Gastroesophageal sphincter (tissue), 4 donors: ENCODE data around the gene MSX2. TPM values are rescaled to one million over a fixed set of nuclear protein-coding genes. Genes with fewer than 3 reads are reported as not detected.

Source experiments
- ATAC-seq: fragments of 150-250 bp; one replicate; pipeline ENCODE4 v1.9.1; 2016; ENCODE audit warnings: mild to moderate bottlenecking, moderate library complexity
- H3K27ac ChIP-seq, 4 donors: fragments of 200-600 bp; sonication (generic) in 3 of 4; 1 replicate in 3 of 4; 2 replicates in 1 of 4; pipeline ENCODE4 v1.5.1; 2016 to 2019
- H3K27me3 ChIP-seq: fragments of 200-600 bp; sonication (generic); one replicate; pipeline ENCODE4 v1.5.1; 2019
- H3K36me3 ChIP-seq, 2 donors: fragments of 200-600 bp; sonication (generic); one replicate each; pipeline ENCODE4 v1.5.1; 2019; ENCODE audit warnings: control low read depth in 1 of 2
- H3K4me1 ChIP-seq, 3 donors: fragments of 200-600 bp; sonication (generic); 1 replicate in 2 of 3; 2 replicates in 1 of 3; pipeline ENCODE4 v1.5.1; 2016 to 2019; ENCODE audit warnings: control low read depth in 2 of 3
- H3K4me3 ChIP-seq, 2 donors: fragments of 200-600 bp; sonication (generic); one replicate each; pipeline ENCODE4 v1.5.1; 2019; ENCODE audit warnings: mild to moderate bottlenecking in 1 of 2, moderate library complexity in 1 of 2
- H3K9me3 ChIP-seq, 3 donors: fragments of 200-600 bp; sonication (generic); one replicate each; pipeline ENCODE4 v1.5.1; 2017 to 2019; ENCODE audit warnings: control low read depth in 2 of 3
- CTCF ChIP-seq, 4 experiments: fragments of 200-600 bp in 2 of 4; fragments of 450-650 bp in 2 of 4; sonication (generic) in 1 of 4; IDR thresholded peaks; one replicate each; pipeline ENCODE4 v1.5.1; 2017 to 2019; ENCODE audit warnings: antibody characterized with exemption in 4 of 4, mild to moderate bottlenecking in 2 of 4, moderate library complexity in 2 of 4
- EP300 ChIP-seq: sonication (generic); formaldehyde crosslinking; IDR thresholded peaks from one replicate; pipeline ENCODE4 v1.6.1; 2017; ENCODE audit warnings: antibody characterized with exemption, mild to moderate bottlenecking
- POLR2A ChIP-seq, 2 donors: fragments of 450-650 bp; IDR thresholded peaks; one replicate each; pipeline ENCODE4 v1.6.1; 2017; ENCODE audit warnings: antibody characterized with exemption in 2 of 2, mild to moderate bottlenecking in 2 of 2, moderate library complexity in 1 of 2
- POLR2AphosphoS5 ChIP-seq: sonication (generic); formaldehyde crosslinking; IDR thresholded peaks from one replicate; pipeline ENCODE4 v1.6.1; 2017; ENCODE audit warnings: antibody characterized with exemption
- WGBS, 2 donors: methylation state at CpG; one replicate each; pipeline ENCODE4 v1.1.5; 2018; ENCODE audit warnings: low coverage in 1 of 2; 5-methylcytosine and 5-hydroxymethylcytosine counted together
- total RNA-seq, 4 donors: library from RNA; depleted of rRNA; stranded (reverse); fragments of >200 nt; gene quantifications; one replicate each; pipeline ENCODE4 v1.1.0, GENCODE V29; 2016

MSX2 gene
- total RNA-seq, 4 donors from 2014 or later = 0.81 to 2.6 (median 1.2) TPM

- TF ChIP-seq EP300 (no peak), CTCF (IDR thresholded peaks at IDR 0.05) (no peak), POLR2AphosphoS5 (no peak), POLR2A (IDR thresholded peaks at IDR 0.05) (no peak)
- 57 to 79% methylated on average over 7 to 11 of the region's 11 CpGs for WGBS, 2 donors
- peaks cover 0 to 14% of the 10 kb centered on the region in 2 donors for H3K36me3 ChIP-seq
- ATAC-seq = no peak
- H3K27ac ChIP-seq = no peak overlapping the region
- no peak overlapping the region for H3K4me3 ChIP-seq
- peaks cover 93% of the 10 kb centered on the region for H3K27me3 ChIP-seq
- H3K4me1 ChIP-seq = peaks cover 0 to 41% (median 0%) of the 10 kb centered on the region in 3 donors
- H3K9me3 ChIP-seq = no peaks in the 10 kb centered on the region
These were observed 3.7 kb downstream of the MSX2 start for GRCh38 chr5:174727794-174728680.

GRCh38 chr5:174729075-174729680, 4.8 kb downstream of the MSX2 start:
- peaks cover 0 to 14% of the 10 kb centered on the region in 2 donors for H3K36me3 ChIP-seq
- TF ChIP-seq POLR2A (IDR thresholded peaks at IDR 0.05) (no peak), EP300 (no peak), POLR2AphosphoS5 (no peak), CTCF (IDR thresholded peaks at IDR 0.05) (no peak)
- H3K27ac ChIP-seq = no peak overlapping the region
- peaks cover 0 to 31% (median 0%) of the 10 kb centered on the region in 3 donors for H3K4me1 ChIP-seq
- H3K27me3 ChIP-seq = peaks cover 94% of the 10 kb centered on the region
- WGBS, 2 donors = 61 to 81% methylated on average over 7 to 12 of the region's 18 CpGs
- no peak overlapping the region for H3K4me3 ChIP-seq
- ATAC-seq = no peak
- H3K9me3 ChIP-seq = no peaks in the 10 kb centered on the region

- peaks cover 0 to 14% of the 10 kb centered on the region in 2 donors for H3K36me3 ChIP-seq
- peaks cover 98% of the 10 kb centered on the region for H3K27me3 ChIP-seq
- no peaks in the 10 kb centered on the region for H3K9me3 ChIP-seq
- WGBS, 2 donors = 23 to 27% methylated on average over 3 to 18 of the region's 45 CpGs
- H3K4me1 ChIP-seq = peaks cover 0 to 23% (median 6%) of the 10 kb centered on the region in 3 donors
- ATAC-seq = no peak
- H3K4me3 ChIP-seq = no peak overlapping the region
- TF ChIP-seq CTCF (IDR thresholded peaks at IDR 0.05) = no peak
- TF ChIP-seq EP300 = no peak
- no peak for TF ChIP-seq POLR2A (IDR thresholded peaks at IDR 0.05)
- no peak for TF ChIP-seq POLR2AphosphoS5
- no peak overlapping the region for H3K27ac ChIP-seq
These were observed 7.0 kb downstream of the MSX2 start for GRCh38 chr5:174731214-174732035.

- 32 to 39% methylated on average over 5 to 11 of the region's 62 CpGs for WGBS, 2 donors
- Histone ChIP-seq H3K27ac (no peak overlapping the region), H3K27me3 (peaks cover 98% of the 10 kb centered on the region), H3K4me1 (peaks cover 0 to 23% (median 6%) of the 10 kb centered on the region in 3 donors), H3K9me3 (no peaks in the 10 kb centered on the region), H3K4me3 (no peak overlapping the region), H3K36me3 (peaks cover 0 to 14% of the 10 kb centered on the region in 2 donors)
- ATAC-seq = no peak
- no peak for TF ChIP-seq EP300
- no peak for TF ChIP-seq POLR2AphosphoS5
- TF ChIP-seq POLR2A (IDR thresholded peaks at IDR 0.05) = no peak
- TF ChIP-seq CTCF (IDR thresholded peaks at IDR 0.05) = no peak
These were observed 7.9 kb downstream of the MSX2 start for GRCh38 chr5:174732036-174733020.
